ENCODE data around the gene LAX1.
"Not testable (repeated sequence)": the region's sequence is repeated elsewhere in the genome, so short reads cannot be mapped to it uniquely, and the experiment has no call there.

Gene LAX1

GRCh38 chr1:203768256-203768655 lies 3.3 kb downstream of the LAX1 start:
- no peak for DNase-seq (ENCODE audit: low spot score)

DNA sequence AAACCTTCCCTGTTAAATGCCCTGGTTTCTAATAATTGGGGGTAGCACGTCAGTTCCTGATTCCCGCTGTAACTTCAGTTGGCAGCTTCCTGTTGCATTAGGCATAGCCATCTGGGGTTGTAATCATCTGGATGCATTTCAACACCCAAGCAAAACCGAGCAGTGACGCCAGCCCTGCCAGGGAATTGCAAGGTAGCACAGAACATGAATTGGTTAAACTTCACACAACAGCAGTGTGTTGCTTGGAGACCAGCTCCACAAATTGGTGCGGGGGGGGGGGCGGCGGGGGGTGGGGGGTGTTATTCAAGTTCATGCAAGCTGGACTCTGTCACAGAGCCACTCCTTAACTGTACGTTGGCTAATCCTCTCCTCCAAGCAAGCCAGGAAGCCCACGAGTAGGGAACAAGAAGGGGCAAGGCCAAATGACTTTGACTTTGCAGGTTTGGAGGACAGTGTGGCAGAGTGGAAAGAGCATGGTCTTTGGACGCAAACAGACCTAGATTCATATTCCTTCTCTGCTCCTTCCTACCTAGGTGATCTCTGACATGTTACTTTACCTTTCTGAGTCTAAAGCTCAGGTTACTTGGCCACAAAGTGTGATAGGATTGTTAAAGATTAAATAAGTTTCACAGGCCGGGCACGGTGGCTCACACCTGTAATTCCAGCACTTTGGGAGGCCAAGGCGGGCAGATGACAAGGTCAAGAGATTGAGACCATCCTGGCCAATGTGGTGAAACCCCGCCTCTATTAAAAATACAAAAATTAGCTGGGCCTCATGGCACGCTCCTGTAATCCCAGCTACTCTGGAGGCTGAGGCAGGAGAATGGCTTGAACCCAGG lies 4.7 kb downstream of the LAX1 start:
- DNase-seq (ENCODE audit: low spot score) = peak; percentile 70

- DNase-seq (ENCODE audit: low spot score) = no peak
Measured at GRCh38 chr1:203771901-203772301, 6.9 kb downstream of the LAX1 start.

DNA sequence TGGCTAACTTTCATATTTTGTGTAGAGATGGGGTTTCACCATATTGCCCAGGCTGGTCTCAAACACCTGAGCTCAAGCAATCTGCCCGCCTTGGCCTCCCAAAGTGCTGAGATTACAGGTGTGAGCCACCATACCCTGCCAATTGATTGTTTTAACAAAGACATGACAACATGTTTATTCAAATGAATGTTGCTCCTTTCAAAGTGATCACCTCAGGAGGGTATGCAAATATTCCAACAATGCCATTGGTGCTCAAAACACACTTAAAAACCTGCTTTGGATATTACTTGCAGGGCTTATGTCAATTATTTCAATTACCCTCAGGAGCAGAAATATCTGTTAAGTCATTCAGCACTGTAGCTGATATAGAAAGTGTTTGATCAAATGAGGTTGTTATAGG lies 7.9 kb downstream of the LAX1 start:
- no peak for DNase-seq (ENCODE audit: low spot score)

DNA sequence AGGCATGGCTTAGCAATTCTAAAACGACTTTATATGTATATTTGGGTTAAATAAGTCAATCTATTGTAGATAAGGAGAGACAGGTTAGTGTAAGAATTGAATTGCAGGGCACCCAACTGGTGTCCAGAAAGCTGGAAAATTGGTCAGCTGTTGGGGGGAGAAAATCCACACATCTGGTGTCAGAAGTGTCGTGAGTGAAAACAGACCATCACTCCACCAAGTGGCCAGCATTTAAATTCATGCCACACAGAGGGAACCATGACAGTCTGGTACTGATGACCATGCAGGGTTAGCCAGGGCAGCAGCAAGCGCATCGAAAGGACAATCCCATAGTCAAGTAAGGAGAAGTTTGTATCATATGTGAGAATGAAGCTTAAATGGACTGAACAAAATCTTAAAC lies 11.7 kb downstream of the LAX1 start:
- DNase-seq (ENCODE audit: low spot score) = no peak

DNA sequence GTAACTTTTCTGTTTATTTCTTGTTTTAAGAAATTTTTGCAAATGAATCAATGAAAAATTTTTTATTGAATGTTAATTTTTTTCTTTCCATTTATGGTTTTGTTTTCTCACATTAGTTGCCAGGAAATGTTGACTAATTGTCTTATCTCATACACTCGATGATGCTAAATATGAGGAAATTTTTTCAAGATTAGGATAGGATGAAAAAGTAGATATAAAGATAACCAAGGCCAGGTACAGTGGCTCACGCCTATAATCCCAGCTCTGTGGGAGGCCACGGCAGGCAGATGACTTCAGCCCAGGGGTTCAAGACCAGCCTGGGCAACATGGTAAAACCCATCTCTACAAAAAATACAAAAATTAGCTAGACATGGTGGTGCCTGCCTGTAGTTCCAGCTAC lies 12.6 kb downstream of the LAX1 start:
- no peak for DNase-seq (ENCODE audit: low spot score)

GRCh38 chr1:203778146-203778545 lies 13.2 kb downstream of the LAX1 start:
- no peak for DNase-seq (ENCODE audit: low spot score)

- no peak for DNase-seq (ENCODE audit: low spot score)
Measured at GRCh38 chr1:203778789-203779188, 13.8 kb downstream of the LAX1 start.

- DNase-seq (ENCODE audit: low spot score) = no peak
Measured at GRCh38 chr1:203781962-203782361, 17.0 kb downstream of the LAX1 start.

- no peak for DNase-seq (ENCODE audit: low spot score)
Measured at GRCh38 chr1:203789966-203790365, 25.0 kb downstream of the LAX1 start.

DNA sequence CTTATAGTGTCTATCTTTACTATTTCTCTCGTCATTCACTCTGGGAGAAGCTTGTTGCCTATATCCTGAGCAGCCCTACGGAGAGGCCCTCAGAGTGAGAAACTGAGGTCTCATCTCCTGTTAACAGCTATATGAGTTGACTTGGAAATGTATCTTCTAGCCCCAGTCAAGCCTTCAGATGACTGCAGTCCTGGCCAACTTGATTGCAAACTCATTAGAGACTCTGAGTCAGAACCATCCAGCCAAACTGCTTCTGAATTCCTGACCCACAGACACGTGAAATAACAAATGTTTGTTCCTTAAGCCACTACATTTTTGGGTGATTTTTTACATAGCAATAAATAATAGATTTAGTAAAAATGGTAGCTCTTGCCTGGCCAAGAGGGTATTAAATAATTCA lies 26.5 kb downstream of the LAX1 start:
- no peak for DNase-seq (ENCODE audit: low spot score)

GRCh38 chr1:203792486-203792885 lies 27.5 kb downstream of the LAX1 start:
- no peak for DNase-seq (ENCODE audit: low spot score)

DNA sequence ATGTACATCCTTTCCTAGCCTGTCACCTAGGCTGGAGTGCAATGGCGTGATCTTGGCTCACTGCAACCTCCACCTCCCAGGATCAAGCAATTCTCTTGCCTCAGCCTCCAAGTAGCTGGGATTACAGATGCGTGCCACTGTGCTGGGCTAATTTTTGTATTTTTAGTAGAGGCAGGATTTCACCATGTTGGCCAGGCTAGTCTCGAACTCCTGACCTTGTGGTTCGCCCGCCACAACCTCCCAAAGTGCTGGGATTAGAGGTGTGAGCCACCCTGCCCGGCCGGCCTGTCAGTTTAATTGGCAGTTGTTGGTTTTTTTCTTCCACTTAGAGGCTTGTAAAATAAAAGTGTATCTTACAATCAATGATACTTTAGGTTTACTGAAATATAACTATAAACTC lies 28.6 kb downstream of the LAX1 start:
- not testable (repeated sequence) for DNase-seq (ENCODE audit: low spot score)

GRCh38 chr1:203794764-203795440 lies 29.9 kb downstream of the LAX1 start:
- no peak for DNase-seq (ENCODE audit: low spot score)

DNA sequence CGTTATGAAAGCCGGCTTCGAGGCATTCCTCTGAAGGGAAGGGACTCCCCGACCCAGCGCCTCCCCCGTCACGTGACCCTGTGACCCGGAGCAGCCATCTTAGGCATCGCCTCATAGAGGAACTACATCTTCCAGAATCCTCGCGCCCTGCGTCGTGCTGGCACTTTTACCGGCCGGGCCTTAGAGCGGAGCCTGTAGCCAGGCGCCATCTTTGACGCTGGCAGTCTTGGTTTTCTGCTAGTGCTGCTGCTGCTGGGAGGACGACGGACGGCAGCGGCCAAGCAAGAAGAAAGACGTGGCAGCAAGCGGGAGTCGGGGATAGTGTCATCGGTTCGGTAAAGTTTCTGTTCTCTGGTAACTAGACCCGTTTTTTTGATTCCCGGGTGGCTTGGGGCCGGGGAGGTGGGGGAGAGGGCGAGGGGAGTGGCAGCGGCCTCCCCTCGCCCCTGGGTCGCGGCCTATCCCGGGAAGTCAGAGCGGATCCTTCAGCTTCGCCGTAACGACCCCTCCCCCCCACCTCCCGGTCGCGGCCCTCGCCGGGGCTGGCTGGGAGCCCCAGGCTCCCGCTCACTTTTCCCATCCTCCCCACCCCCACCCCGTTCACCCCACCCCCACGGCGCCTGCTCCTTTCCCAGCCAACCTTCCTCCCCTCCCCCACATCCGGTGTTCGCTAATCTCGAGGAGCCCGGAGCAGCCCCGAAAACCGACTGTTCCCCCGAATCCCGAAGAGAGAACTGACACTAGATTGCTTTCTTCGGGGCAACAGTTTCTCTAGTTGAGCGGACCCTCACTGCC lies 30.7 kb downstream of the LAX1 start, which contains the start of the genes ZBED6 and ZC3H11A:
Gene ZBED6, plus strand, starts transcription at position 183 of the 795 bp plus-strand sequence. CDS start 1,900 bp downstream, outside the sequence.
Gene ZC3H11A, plus strand, starts transcription at position 183 of the 795 bp plus-strand sequence. CDS start 21,448 bp downstream, outside the sequence.
- DNase-seq (ENCODE audit: low spot score) = peak; percentile 97

GRCh38 chr1:203796236-203796605 lies 31.2 kb downstream of the LAX1 start:
- peak; percentile 67 for DNase-seq (ENCODE audit: low spot score)

DNA sequence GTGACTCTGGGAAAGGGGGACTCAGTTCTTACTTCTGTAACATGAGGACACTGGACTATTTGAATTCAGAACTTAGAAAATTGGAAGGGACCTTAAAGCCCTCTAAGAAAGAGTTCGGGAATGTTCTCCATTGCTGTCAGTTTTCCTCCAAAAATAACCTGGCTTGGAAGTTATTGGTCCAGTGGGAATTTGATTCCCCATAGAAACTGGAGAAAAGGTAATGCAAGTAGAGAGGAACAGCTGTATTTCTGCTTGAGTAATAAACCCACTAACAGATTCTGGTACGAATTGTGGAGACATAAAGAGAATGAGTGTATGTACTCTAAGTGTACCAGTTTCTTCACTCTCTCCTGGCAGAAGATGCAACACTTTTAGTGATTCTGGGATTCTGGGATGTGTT lies 32.2 kb downstream of the LAX1 start:
- DNase-seq (ENCODE audit: low spot score) = no peak

DNA sequence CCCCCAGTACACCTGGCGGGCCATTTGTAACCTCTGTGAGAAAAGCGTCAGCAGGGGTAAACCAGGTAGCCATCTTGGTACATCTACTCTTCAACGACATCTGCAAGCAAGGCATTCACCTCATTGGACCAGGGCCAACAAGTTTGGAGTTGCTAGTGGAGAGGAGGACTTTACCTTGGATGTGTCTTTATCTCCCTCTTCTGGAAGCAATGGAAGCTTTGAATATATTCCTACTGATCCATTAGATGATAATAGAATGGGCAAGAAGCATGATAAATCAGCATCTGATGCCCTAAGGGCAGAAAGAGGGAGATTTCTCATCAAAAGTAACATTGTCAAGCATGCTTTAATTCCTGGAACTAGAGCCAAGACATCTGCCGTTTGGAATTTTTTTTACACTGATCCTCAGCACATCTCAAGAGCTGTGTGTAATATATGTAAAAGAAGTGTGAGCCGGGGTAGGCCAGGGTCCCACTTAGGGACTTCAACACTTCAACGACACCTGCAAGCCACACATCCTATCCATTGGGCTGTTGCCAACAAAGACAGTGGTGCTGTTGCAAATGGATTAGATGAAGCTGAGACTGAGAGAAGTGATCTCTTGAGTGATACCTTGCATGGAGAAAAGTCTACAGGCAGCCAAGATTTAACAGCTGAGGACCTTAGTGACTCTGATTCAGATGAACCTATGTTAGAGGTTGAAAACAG lies 33.1 kb downstream of the LAX1 start:
- DNase-seq (ENCODE audit: low spot score) = no peak

DNA sequence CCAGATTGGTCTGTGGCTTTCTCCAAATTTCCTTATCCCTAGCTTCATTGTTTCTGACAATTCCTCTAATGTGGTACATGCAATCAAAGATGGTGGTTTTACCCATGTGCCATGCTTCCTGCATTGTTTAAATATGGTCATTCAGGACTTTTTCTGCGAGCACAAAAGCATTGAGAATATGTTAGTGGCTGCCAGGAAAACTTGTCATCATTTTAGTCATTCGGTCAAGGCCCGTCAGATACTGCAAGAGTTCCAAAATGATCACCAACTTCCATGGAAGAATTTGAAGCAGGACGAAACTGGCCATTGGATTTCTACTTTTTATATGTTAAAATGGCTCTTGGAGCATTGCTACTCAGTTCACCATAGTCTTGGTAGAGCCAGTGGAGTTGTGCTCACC lies 34.2 kb downstream of the LAX1 start:
- no peak for DNase-seq (ENCODE audit: low spot score)

GRCh38 chr1:203799971-203800370 lies 35.0 kb downstream of the LAX1 start:
- DNase-seq (ENCODE audit: low spot score) = no peak

DNA sequence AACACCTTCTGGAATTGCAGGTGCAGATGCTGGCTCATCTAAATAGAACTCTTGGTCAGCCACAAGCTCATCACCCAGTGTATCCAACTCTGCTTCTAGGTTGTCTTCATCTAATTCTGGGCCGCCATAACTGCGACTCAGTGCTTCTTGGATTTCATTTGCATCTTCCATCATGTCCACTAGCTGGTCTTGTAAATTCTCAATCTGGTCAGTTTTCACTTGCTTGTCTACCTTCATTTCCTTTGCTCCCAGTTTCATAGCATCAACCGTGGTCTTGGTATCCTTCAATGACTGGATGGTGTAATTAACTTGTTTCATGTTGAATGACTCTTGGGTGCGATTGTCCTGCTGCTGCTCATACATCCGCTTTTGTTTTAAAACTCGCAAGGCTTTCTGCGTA lies 40.7 kb downstream of the LAX1 start:
- DNase-seq (ENCODE audit: low spot score) = no peak

GRCh38 chr1:203807196-203807595 lies 42.2 kb downstream of the LAX1 start:
- DNase-seq (ENCODE audit: low spot score) = no peak

Data from left forelimb (tissue), 1 donor.